ENCODE results near the gene ACOX1. TPM values are rescaled to one million over a fixed set of nuclear protein-coding genes. Genes with fewer than 3 reads are reported as not detected.

The ACOX1 gene
- total and polyA plus RNA-seq, 2 of the 13 experiments (the other 11 are each of a cell fraction or from before 2014, with no cell fraction given): 86.4 to 120 TPM

DNA sequence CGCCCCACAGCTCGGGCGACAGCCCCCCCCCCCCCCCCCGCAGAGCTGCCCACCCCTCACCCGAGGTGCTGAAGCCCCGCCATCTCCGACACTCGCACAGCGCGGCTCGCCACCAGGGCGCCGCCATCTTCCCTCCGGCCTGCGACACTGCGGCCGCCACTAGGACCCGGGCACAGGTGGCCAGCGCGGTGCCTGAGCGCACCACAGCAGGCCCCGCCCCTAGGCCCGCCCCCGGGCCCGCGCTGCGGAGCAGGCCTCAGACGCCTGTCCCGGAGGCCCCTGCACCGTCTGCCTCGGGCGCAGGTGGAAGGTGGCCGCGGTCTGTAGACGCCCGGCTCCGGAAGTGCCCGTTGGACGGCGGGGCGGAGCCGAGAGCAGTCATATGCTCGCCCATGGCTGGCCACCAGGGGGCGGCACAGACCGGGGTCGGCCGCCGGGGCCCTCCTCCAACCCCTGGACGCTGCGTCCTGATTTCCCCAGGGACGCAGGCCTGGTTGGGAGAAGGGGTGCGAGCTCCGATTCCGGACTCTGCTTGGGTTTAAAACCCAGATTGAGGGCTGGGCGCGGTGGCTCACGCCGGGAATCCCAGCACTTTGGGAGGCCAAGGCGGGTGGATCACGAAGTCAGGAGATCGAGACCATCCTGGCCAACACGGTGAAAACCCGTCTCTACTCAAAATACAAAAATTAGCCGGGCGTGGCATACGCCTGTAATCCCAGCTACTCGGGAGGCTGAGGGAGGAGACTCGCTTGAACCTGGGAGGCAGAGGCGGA lies 74.0 kb downstream of the ACOX1 start, which contains the start of gene MRPL38 (continued):
- peak; percentile 96 for TF ChIP-seq KAT8 (CRISPR knock-in tag; IDR thresholded peaks at IDR 0.05)
- 0 out of 2 replicates have a peak, but pooled peaks have one; percentile 88 for TF ChIP-seq ZNF780A (CRISPR knock-in tag; IDR thresholded peaks at IDR 0.05)
- TF ChIP-seq ZNF160 (CRISPR knock-in tag; IDR thresholded peaks at IDR 0.05): peak; percentile 95
- TF ChIP-seq ZNF451 (CRISPR knock-in tag; IDR thresholded peaks at IDR 0.05): peak; percentile 88; the same call in 1 of the 2 replicates
- TF ChIP-seq NAIF1 (CRISPR knock-in tag; IDR thresholded peaks at IDR 0.05; ENCODE audit: borderline replicate concordance): 0 out of 2 replicates have a peak, but pooled peaks have one; percentile 60
- TF ChIP-seq ZC3H13 (CRISPR knock-in tag; IDR thresholded peaks at IDR 0.05): peak; percentile 97
- peak; percentile 93 for TF ChIP-seq ELF3 (CRISPR knock-in tag; IDR thresholded peaks at IDR 0.05)
- TF ChIP-seq KLF16 (CRISPR knock-in tag; IDR thresholded peaks at IDR 0.05): peak in 1 of 2 experiments; percentile 100; a peak in 2 of 4 replicates
- TF ChIP-seq, protein P1, sequence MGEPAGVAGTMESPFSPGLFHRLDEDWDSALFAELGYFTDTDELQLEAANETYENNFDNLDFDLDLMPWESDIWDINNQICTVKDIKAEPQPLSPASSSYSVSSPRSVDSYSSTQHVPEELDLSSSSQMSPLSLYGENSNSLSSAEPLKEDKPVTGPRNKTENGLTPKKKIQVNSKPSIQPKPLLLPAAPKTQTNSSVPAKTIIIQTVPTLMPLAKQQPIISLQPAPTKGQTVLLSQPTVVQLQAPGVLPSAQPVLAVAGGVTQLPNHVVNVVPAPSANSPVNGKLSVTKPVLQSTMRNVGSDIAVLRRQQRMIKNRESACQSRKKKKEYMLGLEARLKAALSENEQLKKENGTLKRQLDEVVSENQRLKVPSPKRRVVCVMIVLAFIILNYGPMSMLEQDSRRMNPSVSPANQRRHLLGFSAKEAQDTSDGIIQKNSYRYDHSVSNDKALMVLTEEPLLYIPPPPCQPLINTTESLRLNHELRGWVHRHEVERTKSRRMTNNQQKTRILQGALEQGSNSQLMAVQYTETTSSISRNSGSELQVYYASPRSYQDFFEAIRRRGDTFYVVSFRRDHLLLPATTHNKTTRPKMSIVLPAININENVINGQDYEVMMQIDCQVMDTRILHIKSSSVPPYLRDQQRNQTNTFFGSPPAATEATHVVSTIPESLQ (CRISPR knock-in tag; conservative IDR thresholded peaks at IDR 0.05): peak; percentile 95
- TF ChIP-seq, protein P2, sequence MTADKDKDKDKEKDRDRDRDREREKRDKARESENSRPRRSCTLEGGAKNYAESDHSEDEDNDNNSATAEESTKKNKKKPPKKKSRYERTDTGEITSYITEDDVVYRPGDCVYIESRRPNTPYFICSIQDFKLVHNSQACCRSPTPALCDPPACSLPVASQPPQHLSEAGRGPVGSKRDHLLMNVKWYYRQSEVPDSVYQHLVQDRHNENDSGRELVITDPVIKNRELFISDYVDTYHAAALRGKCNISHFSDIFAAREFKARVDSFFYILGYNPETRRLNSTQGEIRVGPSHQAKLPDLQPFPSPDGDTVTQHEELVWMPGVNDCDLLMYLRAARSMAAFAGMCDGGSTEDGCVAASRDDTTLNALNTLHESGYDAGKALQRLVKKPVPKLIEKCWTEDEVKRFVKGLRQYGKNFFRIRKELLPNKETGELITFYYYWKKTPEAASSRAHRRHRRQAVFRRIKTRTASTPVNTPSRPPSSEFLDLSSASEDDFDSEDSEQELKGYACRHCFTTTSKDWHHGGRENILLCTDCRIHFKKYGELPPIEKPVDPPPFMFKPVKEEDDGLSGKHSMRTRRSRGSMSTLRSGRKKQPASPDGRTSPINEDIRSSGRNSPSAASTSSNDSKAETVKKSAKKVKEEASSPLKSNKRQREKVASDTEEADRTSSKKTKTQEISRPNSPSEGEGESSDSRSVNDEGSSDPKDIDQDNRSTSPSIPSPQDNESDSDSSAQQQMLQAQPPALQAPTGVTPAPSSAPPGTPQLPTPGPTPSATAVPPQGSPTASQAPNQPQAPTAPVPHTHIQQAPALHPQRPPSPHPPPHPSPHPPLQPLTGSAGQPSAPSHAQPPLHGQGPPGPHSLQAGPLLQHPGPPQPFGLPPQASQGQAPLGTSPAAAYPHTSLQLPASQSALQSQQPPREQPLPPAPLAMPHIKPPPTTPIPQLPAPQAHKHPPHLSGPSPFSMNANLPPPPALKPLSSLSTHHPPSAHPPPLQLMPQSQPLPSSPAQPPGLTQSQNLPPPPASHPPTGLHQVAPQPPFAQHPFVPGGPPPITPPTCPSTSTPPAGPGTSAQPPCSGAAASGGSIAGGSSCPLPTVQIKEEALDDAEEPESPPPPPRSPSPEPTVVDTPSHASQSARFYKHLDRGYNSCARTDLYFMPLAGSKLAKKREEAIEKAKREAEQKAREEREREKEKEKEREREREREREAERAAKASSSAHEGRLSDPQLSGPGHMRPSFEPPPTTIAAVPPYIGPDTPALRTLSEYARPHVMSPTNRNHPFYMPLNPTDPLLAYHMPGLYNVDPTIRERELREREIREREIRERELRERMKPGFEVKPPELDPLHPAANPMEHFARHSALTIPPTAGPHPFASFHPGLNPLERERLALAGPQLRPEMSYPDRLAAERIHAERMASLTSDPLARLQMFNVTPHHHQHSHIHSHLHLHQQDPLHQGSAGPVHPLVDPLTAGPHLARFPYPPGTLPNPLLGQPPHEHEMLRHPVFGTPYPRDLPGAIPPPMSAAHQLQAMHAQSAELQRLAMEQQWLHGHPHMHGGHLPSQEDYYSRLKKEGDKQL (CRISPR knock-in tag; IDR thresholded peaks at IDR 0.05; ENCODE audit: low read depth): peak; percentile 77
- TF ChIP-seq, protein P3, sequence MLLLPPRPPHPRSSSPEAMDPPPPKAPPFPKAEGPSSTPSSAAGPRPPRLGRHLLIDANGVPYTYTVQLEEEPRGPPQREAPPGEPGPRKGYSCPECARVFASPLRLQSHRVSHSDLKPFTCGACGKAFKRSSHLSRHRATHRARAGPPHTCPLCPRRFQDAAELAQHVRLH (CRISPR knock-in tag; IDR thresholded peaks at IDR 0.05; ENCODE audit: borderline replicate concordance, low read depth): peak; percentile 98; the same call in 1 of the 2 replicates
- peak; percentile 95 for TF ChIP-seq ETV6 (CRISPR knock-in tag; conservative IDR thresholded peaks at IDR 0.05)
- no peak for TF ChIP-seq NFIB (CRISPR knock-in tag; IDR thresholded peaks at IDR 0.05; ENCODE audit: borderline replicate concordance)
- no peak for TF ChIP-seq ZNF782 (CRISPR knock-in tag; IDR thresholded peaks at IDR 0.05; ENCODE audit: borderline replicate concordance)
- no peak for TF ChIP-seq ATM (IDR thresholded peaks at IDR 0.05; ENCODE audit: borderline replicate concordance)
- TF ChIP-seq ZNF224 (CRISPR knock-in tag; IDR thresholded peaks at IDR 0.05): peak; percentile 96; the same call in 1 of the 2 replicates
- TF ChIP-seq HNF4G (IDR thresholded peaks at IDR 0.05; ENCODE audit: borderline replicate concordance, low read depth, low read length): peak; percentile 55
- TF ChIP-seq HNF4G (CRISPR knock-in tag; IDR thresholded peaks at IDR 0.05; ENCODE audit: borderline replicate concordance, low read depth): peak; percentile 61; the same call in 1 of the 2 replicates
- TF ChIP-seq SRY (CRISPR knock-in tag; IDR thresholded peaks at IDR 0.05): peak; percentile 62; the same call in 1 of the 2 replicates
- TF ChIP-seq SRSF1 (optimal IDR thresholded peaks at IDR 0.05; ENCODE audit: low read depth, low read length): no peak
- peak; percentile 95 for TF ChIP-seq MYC (CRISPR knock-in tag; IDR thresholded peaks at IDR 0.05; ENCODE audit: borderline replicate concordance)
